C4-2B (cell line): Measurements from ENCODE around the gene PRDM13.

Source experiments
- CTCF ChIP-seq: fragments of 450-650 bp; conservative IDR thresholded peaks from 2 replicates; pipeline ENCODE4 v1.5.1; 2017; ENCODE audit warnings: mild to moderate bottlenecking
- ZFX ChIP-seq: fragments of 450-650 bp; IDR thresholded peaks from 2 replicates; pipeline ENCODE4 v1.6.1; 2017

- TF ChIP-seq CTCF (no peak), ZFX (no peak)
These were observed 3.4 kb downstream of the PRDM13 start for GRCh38 chr6:99609905-99610489.
